Panc1 (cell line): ENCODE data around the gene CARD10. TPM values are rescaled to one million over a fixed set of nuclear protein-coding genes. Genes with fewer than 3 reads are reported as not detected.

Experiments used
- ATAC-seq: fragments of 200-7000 bp; cut with Tn5 transposase; 2 replicates; pipeline ENCODE4 v1.9.1; 2020; ENCODE audit warnings: mild to moderate bottlenecking, moderate library complexity
- BruUV-seq: library from RNA; stranded (reverse); fragments of 400-500 nt; replicated peaks from 2 replicates; lab custom pipeline; 2021; lab: Mats Ljungman, UMichigan
- CTCF ChIA-PET: fragments of 300-600 bp; sonication (Branson Sonifier 250); formaldehyde crosslinking; loops from one replicate; lab custom pipeline; 2022; ENCODE audit warnings: antibody characterized with exemption; lab: Charles Lee
- POLR2A ChIA-PET: fragments of 300-600 bp; sonication (Branson Sonifier 250); formaldehyde crosslinking; loops from one replicate; lab custom pipeline; 2022; ENCODE audit warnings: antibody characterized with exemption; lab: Charles Lee
- DNase-seq: peaks from one replicate; pipeline ENCODE4 v3.0.0-alpha.2; 2010; ENCODE audit warnings: low read depth, low spot score
- H3K27ac ChIP-seq: 2 replicates; pipeline ENCODE4 v1.5.1; 2011; ENCODE audit warnings: mild to moderate bottlenecking, low read length, inconsistent platforms
- H3K27me3 ChIP-seq: fragments of 200-500 bp; sonication (Bioruptor generic); 2 replicates; pipeline ENCODE4 v1.6.0; 2014; ENCODE audit warnings: low read length, inconsistent platforms; ENCODE audit not compliant: control insufficient read depth, insufficient read depth
- H3K36me3 ChIP-seq: fragments of 200-500 bp; sonication (Bioruptor generic); 2 replicates; pipeline ENCODE4 v1.5.1; 2014; ENCODE audit warnings: inconsistent platforms, mild to moderate bottlenecking, low read length, moderate library complexity; ENCODE audit not compliant: control insufficient read depth, insufficient read depth
- H3K4me1 ChIP-seq: 2 replicates; pipeline ENCODE4 v1.5.1; 2011; ENCODE audit warnings: inconsistent platforms, mild to moderate bottlenecking, low read length, moderate library complexity; ENCODE audit not compliant: control insufficient read depth, insufficient read depth
- H3K4me3 ChIP-seq, 2 experiments: 2 replicates each; pipeline ENCODE4 v1.5.1; 2011 to 2012; ENCODE audit warnings: low read depth in 2 of 2, low read length in 2 of 2, mild to moderate bottlenecking in 2 of 2, inconsistent platforms in 1 of 2, moderate library complexity in 1 of 2
- H3K9me3 ChIP-seq: fragments of 200-500 bp; sonication (Bioruptor generic); 2 replicates; pipeline ENCODE4 v1.5.1; 2014; ENCODE audit warnings: low read depth, mild to moderate bottlenecking, inconsistent platforms, low read length, moderate library complexity; ENCODE audit not compliant: control insufficient read depth, insufficient read depth
- CTCF ChIP-seq: fragments of 450-650 bp; IDR thresholded peaks from 2 replicates; pipeline ENCODE4 v1.5.1; 2017; ENCODE audit warnings: mild to moderate bottlenecking
- POLR2AphosphoS5 ChIP-seq: IDR thresholded peaks from 2 replicates; pipeline ENCODE4 v1.6.1; 2012; ENCODE audit warnings: mild to moderate bottlenecking, low read depth, low read length, moderate library complexity
- REST ChIP-seq, 2 experiments: IDR thresholded peaks; 2 replicates each; pipeline ENCODE4 v1.6.1; 2011 to 2012; ENCODE audit warnings: low read depth in 2 of 2, control low read depth in 1 of 2, low read length in 1 of 2, mild to moderate bottlenecking in 1 of 2, moderate library complexity in 1 of 2; ENCODE audit not compliant: insufficient read depth in 1 of 2
- SIN3A ChIP-seq: IDR thresholded peaks from 2 replicates; pipeline ENCODE4 v1.6.1; 2012; ENCODE audit warnings: low read depth, mild to moderate bottlenecking, low read length, moderate library complexity, borderline replicate concordance; ENCODE audit not compliant: insufficient read depth
- TCF7L2 ChIP-seq: IDR thresholded peaks from 2 replicates; pipeline ENCODE4 v1.6.1; 2011; ENCODE audit warnings: mild to moderate bottlenecking, low read depth, low read length, inconsistent platforms
- in situ Hi-C: cut with HindIII; loops from 2 replicates; pipeline ENCODE4 v1.10.0; 2016; ENCODE audit warnings: low sequenced_read_pairs, low pct_unique_long_range_greater_than_20kb
- intact Hi-C: fragments of 100-400 bp; cut with micrococcal nuclease; formaldehyde crosslinking; loops from one replicate; pipeline ENCODE4 v1.10.0; 2022; ENCODE audit not compliant: unreplicated experiment
- total RNA-seq: library from RNA; stranded (reverse); gene quantifications from one replicate; pipeline ENCODE4 v1.2.1, GENCODE V29; 2021; ENCODE audit not compliant: unreplicated experiment

CARD10 gene
- total RNA-seq, 1 experiment from 2014 or later: 43.1 TPM

- intact Hi-C loops (no loop called here), in situ Hi-C loops (no loop called here)
- H3K36me3 ChIP-seq: no peaks in the 10 kb centered on the region
- no peak overlapping the region; the same call in 1 of the 2 replicates for H3K27ac ChIP-seq
- TF ChIP-seq SIN3A (no peak), TCF7L2 (no peak), REST (IDR thresholded peaks at IDR 0.05; ENCODE audit: insufficient read depth in 1 of 2, low read depth in 2 of 2, low read length in 1 of 2) (no peak), CTCF (no peak), POLR2AphosphoS5 (no peak)
- ChIA-PET POLR2A (interaction anchor here (0.6 kb wide), 1 partner anchor 256 kb away, joined by 6 read pairs; no protein-coding TSS in a partner anchor), CTCF (interaction anchor here (0.6 to 0.9 kb wide), 5 partner anchors 10 to 57 kb away, joined by 3 to 14 read pairs (median 5); no protein-coding TSS in a partner anchor)
- DNase-seq: no peak
- BruUV-seq: no TSS peak
- peaks cover 29% of the 10 kb centered on the region for H3K4me1 ChIP-seq
- no peak overlapping the region for H3K4me3 ChIP-seq
- no peak for ATAC-seq
- H3K9me3 ChIP-seq: no peaks in the 10 kb centered on the region
- H3K27me3 ChIP-seq: no peaks in the 10 kb centered on the region
Measured at GRCh38 chr22:37549704-37550059, 30.5 kb upstream of the CARD10 start.

GRCh38 chr22:37547251-37547741 lies 28.1 kb upstream of the CARD10 start:
- BruUV-seq: no TSS peak
- DNase-seq: no peak
- ChIA-PET CTCF (interaction anchor here (0.6 to 1.5 kb wide), 4 partner anchors 15 to 234 kb away, joined by 3 to 8 read pairs (median 4); no protein-coding TSS in a partner anchor), POLR2A (interaction anchor here (0.7 kb wide), 1 partner anchor 14 kb away, joined by 3 read pairs; no protein-coding TSS in a partner anchor)
- Histone ChIP-seq H3K9me3 (no peaks in the 10 kb centered on the region), H3K4me1 (peaks cover 26% of the 10 kb centered on the region), H3K27me3 (no peaks in the 10 kb centered on the region), H3K4me3 (no peak overlapping the region), H3K27ac (peak overlapping the region; percentile 65), H3K36me3 (no peaks in the 10 kb centered on the region)
- intact Hi-C loops: no loop called here
- TF ChIP-seq POLR2AphosphoS5: no peak
- no peak for TF ChIP-seq TCF7L2
- no peak for TF ChIP-seq CTCF
- no peak for TF ChIP-seq REST (IDR thresholded peaks at IDR 0.05; ENCODE audit: insufficient read depth in 1 of 2, low read depth in 2 of 2, low read length in 1 of 2)
- TF ChIP-seq SIN3A: no peak
- in situ Hi-C loops: no loop called here
- peak; percentile 31; the same call in 1 of the 2 replicates for ATAC-seq
